ENCODE measurements around the gene RGS10. TPM values are rescaled to one million over a fixed set of nuclear protein-coding genes. Genes with fewer than 3 reads are reported as not detected.

RGS10 gene
- total and polyA plus RNA-seq, 12 donors, result 9.5 to 28.1 (median 15.7) TPM

DNA sequence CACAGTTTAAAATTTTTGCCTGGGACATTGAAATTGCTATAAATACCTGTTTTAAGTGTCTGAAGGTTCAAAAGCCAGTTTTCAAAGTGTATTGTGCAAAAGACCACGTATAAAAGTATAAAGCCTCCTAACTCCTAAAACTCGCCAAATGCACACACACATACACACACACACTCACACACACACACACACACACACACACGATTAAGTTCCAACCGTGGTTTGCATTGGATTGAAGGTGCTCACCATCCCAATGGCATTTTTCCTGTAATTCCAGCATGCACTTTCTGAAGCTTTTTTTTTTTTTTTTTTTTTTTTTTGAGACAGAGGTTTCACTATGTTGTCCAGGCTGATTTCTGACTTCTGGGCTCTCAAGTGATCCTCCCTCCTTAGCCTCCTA is 2.8 kb upstream of the RGS10 start:
- WGBS, 4 donors, result 49 to 58% (median 57%) methylated on average over 4 of the region's 4 CpGs
- peaks cover 7% of the 10 kb centered on the region for H3K27me3 ChIP-seq
- no peak for DNase-seq
- no peak for TF ChIP-seq CTCF (IDR thresholded peaks at IDR 0.05)
- no peak for TF ChIP-seq POLR2A (IDR thresholded peaks at IDR 0.05)
- no peaks in the 10 kb centered on the region for H3K9me3 ChIP-seq (replicated peaks in 1 of 3)
- H3K4me1 ChIP-seq (replicated peaks in 1 of 2), result peaks cover 8 to 10% of the 10 kb centered on the region in 2 donors
- no peak overlapping the region for H3K27ac ChIP-seq
- intact Hi-C loops (cut with DNase I), result no loop called here
- H3K4me3 ChIP-seq, result no peak overlapping the region
- no peaks in the 10 kb centered on the region for H3K36me3 ChIP-seq (replicated peaks in 1 of 2)

DNA sequence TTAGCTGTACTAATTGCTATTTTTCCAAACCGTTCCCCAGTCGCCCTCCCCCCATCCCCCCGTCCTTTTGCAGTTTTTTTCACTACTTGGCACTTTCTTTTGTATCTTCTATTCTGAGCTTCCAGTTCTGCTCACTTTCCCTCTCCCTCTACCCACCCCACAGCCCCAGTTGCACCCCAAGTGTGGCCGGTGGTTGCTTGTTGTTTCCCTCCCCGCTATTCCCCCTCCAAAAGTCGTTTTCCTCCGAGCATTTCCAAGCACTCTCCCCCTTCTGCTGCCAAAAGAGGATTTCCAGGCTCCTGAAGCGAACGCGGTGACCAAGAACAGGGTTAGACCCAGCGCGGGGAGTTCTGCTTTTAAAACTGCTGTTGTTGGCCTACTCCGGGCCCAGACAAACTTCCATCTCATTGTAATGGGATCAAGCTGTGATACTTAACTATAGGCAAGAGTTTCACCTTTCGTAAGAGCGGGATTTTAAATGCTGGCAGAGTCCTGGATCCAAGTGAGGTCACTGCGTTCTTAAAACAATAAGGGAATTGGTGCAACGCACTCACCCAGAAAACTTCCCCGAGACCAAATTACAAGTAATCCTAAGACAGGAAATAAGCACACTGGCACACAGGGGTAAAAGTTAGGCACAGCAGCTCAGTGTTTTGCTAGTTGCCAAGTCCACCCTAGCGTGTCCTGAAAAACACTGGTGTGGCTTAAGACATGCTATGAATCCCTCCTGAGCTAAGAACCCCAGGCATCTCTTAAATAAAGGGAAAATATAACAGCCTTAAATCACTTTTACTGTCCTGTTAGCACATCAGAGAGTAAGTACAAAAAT is 1.5 kb upstream of the RGS10 start:
- TF ChIP-seq CTCF (IDR thresholded peaks at IDR 0.05) (no peak), POLR2A (IDR thresholded peaks at IDR 0.05) (no peak)
- 49 to 60% (median 56%) methylated on average over 19 of the region's 19 CpGs for WGBS, 4 donors
- H3K36me3 ChIP-seq (replicated peaks in 1 of 2), result no peaks in the 10 kb centered on the region
- peaks cover 8 to 10% of the 10 kb centered on the region in 2 donors for H3K4me1 ChIP-seq (replicated peaks in 1 of 2)
- H3K27me3 ChIP-seq, result peaks cover 7% of the 10 kb centered on the region
- no peak for DNase-seq
- intact Hi-C loops (cut with DNase I), result no loop called here
- H3K4me3 ChIP-seq, result peak overlapping the region in 1 of 4 donors; percentile 74
- H3K27ac ChIP-seq, result no peak overlapping the region
- H3K9me3 ChIP-seq (replicated peaks in 1 of 3), result no peaks in the 10 kb centered on the region

GRCh38 chr10:119542988-119543813 is 682 bp upstream of the RGS10 start:
- TF ChIP-seq CTCF (IDR thresholded peaks at IDR 0.05) (peak in 2 of 6 experiments; percentile 10 to 22), POLR2A (IDR thresholded peaks at IDR 0.05) (no peak)
- H3K4me3 ChIP-seq, result peak overlapping the region in 2 of 4 donors; percentile 20 to 74
- H3K4me1 ChIP-seq (replicated peaks in 1 of 2), result peaks cover 8 to 10% of the 10 kb centered on the region in 2 donors
- H3K27ac ChIP-seq, result peak overlapping the region in 2 of 5 donors; percentile 4 to 73
- no peaks in the 10 kb centered on the region for H3K9me3 ChIP-seq (replicated peaks in 1 of 3)
- 1 to 3% (median 1%) methylated on average over 19 to 78 of the region's 78 CpGs for WGBS, 4 donors
- DNase-seq, result peak in 5 of 7 donors; percentile 20 to 35 (median 30)
- intact Hi-C loops (cut with DNase I), result no loop called here
- H3K36me3 ChIP-seq (replicated peaks in 1 of 2), result no peaks in the 10 kb centered on the region
- peaks cover 7% of the 10 kb centered on the region for H3K27me3 ChIP-seq
